Lung (tissue), 12 donors: ENCODE results near the gene FRAS1. TPM values are rescaled to one million over a fixed set of nuclear protein-coding genes. Genes with fewer than 3 reads are reported as not detected.

Experiments used
- ATAC-seq: fragments of 200-7000 bp; cut with Tn5 transposase; one replicate; pipeline ENCODE4 v1.9.1; 2020; ENCODE audit warnings: moderate number of reproducible peaks; ENCODE audit not compliant: insufficient read depth, low FRiP score
- DNase-seq, 3 donors: peaks; one replicate each; pipeline ENCODE4 v3.0.0-alpha.2; 2013 to 2017
- H3K27ac ChIP-seq, 2 donors: one replicate each; pipeline ENCODE4 v1.5.1; 2013; ENCODE audit warnings: mild to moderate bottlenecking in 2 of 2, moderate library complexity in 2 of 2, control low read depth in 1 of 2, inconsistent platforms in 1 of 2, low read depth in 1 of 2, low read length in 1 of 2
- H3K27me3 ChIP-seq, 3 donors: one replicate each; pipeline ENCODE4 v1.5.1; 2013; ENCODE audit warnings: low read length in 2 of 3; ENCODE audit not compliant: control insufficient read depth in 3 of 3, insufficient read depth in 3 of 3
- H3K36me3 ChIP-seq, 4 donors: one replicate each; pipeline ENCODE4 v1.5.1; 2013; ENCODE audit warnings: low read length in 4 of 4, mild to moderate bottlenecking in 1 of 4, moderate library complexity in 1 of 4; ENCODE audit not compliant: control insufficient read depth in 4 of 4, insufficient read depth in 4 of 4
- H3K4me1 ChIP-seq, 5 donors: one replicate each; pipeline ENCODE4 v1.5.1; 2013; ENCODE audit warnings: low read length in 5 of 5, mild to moderate bottlenecking in 2 of 5, moderate library complexity in 1 of 5; ENCODE audit not compliant: control insufficient read depth in 5 of 5, insufficient read depth in 5 of 5
- H3K4me3 ChIP-seq: one replicate; pipeline ENCODE4 v1.5.1; 2013; ENCODE audit warnings: mild to moderate bottlenecking, control low read depth, moderate library complexity
- H3K9ac ChIP-seq, 2 donors: one replicate each; pipeline ENCODE4 v1.5.1; 2013; ENCODE audit warnings: low read length in 2 of 2, control low read depth in 1 of 2; ENCODE audit not compliant: insufficient read depth in 1 of 2
- H3K9me3 ChIP-seq, 4 donors: one replicate each; pipeline ENCODE4 v1.5.1; 2013; ENCODE audit warnings: low read length in 3 of 4, mild to moderate bottlenecking in 1 of 4, moderate library complexity in 1 of 4; ENCODE audit not compliant: control insufficient read depth in 4 of 4, insufficient read depth in 3 of 4
- WGBS, 2 donors: extraction: QIAGEN DNeasy Blood & Tissue Kit; methylation state at CpG; one replicate each; pipeline ENCODE4 v1.1.7; 2013; 5-methylcytosine and 5-hydroxymethylcytosine counted together
- polyA plus RNA-seq, 2 donors: library from polyadenylated mRNA; stranded (reverse); fragments of 200-250 nt; gene quantifications; one replicate each; pipeline ENCODE4 v1.2.1, GENCODE V29; 2013
- total RNA-seq, 2 donors: library from RNA; depleted of rRNA in 1 of 2; stranded (reverse); fragments of >200 nt in 1 of 2; gene quantifications; one replicate each; pipeline ENCODE4 v1.2.1, GENCODE V29; 2014 to 2021
- TF ChIP-seq, protein P1 (sequence below): IDR thresholded peaks from 2 replicates; pipeline ENCODE4 v1.5.1; 2012; ENCODE audit warnings: mild to moderate bottlenecking; ENCODE audit errors: control extremely low read depth, extremely low read depth
- donor health status: control.
- donor health status: control.
- donor health status: Bipolar disorder and iron deficiency.
- donor health status: healthy.
- donor health status: DM: yes; HTN: yes; CAD: no.

FRAS1 gene
- total and polyA plus RNA-seq, 4 donors = 0.45 to 53.8 (median 6.9) TPM

DNA sequence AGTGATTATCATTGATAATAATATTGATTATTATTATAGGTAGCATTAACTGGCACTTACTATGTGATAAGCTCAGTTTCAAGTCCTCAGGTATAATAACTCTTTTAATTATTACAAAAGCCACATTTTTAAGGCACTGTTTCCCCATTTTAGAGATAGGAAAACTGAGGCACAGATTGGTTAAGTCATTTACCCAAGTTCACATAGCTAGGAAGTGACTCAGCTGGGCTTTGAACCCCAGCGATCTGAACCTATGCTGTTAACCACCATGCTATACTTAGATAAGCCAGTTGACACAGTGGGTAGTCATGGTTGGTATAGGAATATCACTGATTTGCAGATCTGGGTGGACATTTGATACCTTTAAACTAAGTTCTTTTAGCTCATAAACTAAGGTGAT, 110.4 kb downstream of the FRAS1 start:
- H3K9ac ChIP-seq = no peak overlapping the region
- TF ChIP-seq, protein P1, sequence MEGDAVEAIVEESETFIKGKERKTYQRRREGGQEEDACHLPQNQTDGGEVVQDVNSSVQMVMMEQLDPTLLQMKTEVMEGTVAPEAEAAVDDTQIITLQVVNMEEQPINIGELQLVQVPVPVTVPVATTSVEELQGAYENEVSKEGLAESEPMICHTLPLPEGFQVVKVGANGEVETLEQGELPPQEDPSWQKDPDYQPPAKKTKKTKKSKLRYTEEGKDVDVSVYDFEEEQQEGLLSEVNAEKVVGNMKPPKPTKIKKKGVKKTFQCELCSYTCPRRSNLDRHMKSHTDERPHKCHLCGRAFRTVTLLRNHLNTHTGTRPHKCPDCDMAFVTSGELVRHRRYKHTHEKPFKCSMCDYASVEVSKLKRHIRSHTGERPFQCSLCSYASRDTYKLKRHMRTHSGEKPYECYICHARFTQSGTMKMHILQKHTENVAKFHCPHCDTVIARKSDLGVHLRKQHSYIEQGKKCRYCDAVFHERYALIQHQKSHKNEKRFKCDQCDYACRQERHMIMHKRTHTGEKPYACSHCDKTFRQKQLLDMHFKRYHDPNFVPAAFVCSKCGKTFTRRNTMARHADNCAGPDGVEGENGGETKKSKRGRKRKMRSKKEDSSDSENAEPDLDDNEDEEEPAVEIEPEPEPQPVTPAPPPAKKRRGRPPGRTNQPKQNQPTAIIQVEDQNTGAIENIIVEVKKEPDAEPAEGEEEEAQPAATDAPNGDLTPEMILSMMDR = no peak
- no peak for DNase-seq
- WGBS, 2 donors = 83 to 87% methylated on average over 1 of the region's 1 CpG
- H3K27ac ChIP-seq = no peak overlapping the region
- peaks cover 0 to 2% (median 0%) of the 10 kb centered on the region in 3 donors for H3K27me3 ChIP-seq
- H3K36me3 ChIP-seq = no peaks in the 10 kb centered on the region
- ATAC-seq = no peak
- H3K4me1 ChIP-seq = peaks cover 0 to 2% (median 0%) of the 10 kb centered on the region in 5 donors
- H3K9me3 ChIP-seq = no peaks in the 10 kb centered on the region
- H3K4me3 ChIP-seq = no peak overlapping the region

DNA sequence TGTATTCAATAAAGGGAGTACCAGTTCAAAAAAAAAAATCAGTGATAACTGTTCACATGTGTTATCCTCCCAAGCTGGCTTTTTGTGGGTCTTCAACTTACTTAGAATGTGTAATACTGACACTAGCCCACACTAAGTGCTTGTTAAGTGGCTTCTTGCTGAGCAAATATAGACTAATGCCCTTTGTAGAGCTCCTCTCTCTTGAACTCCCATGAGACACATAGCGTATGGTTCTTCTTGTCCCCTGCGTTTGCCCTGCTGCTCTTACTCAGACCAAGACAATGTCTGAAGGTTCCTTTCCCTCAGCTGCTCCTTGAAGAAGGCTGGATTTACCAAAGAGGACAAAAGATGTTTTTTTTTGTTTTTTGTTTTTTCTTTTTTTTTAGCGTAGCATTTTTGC, 110.9 kb downstream of the FRAS1 start:
- ATAC-seq (no peak), DNase-seq (no peak)
- Histone ChIP-seq H3K36me3 (no peaks in the 10 kb centered on the region), H3K9ac (no peak overlapping the region), H3K27me3 (peaks cover 0 to 2% (median 0%) of the 10 kb centered on the region in 3 donors), H3K4me3 (no peak overlapping the region), H3K27ac (no peak overlapping the region), H3K4me1 (peaks cover 0 to 2% (median 0%) of the 10 kb centered on the region in 5 donors), H3K9me3 (no peaks in the 10 kb centered on the region)
- TF ChIP-seq, protein P1 = no peak
- 82 to 97% methylated on average over 3 of the region's 3 CpGs for whole genome bisulfite sequencing, 2 donors

- H3K36me3 ChIP-seq = no peaks in the 10 kb centered on the region
- no peak for ATAC-seq
- WGBS, 2 donors = 97 to 99% methylated on average over 1 of the region's 1 CpG
- DNase-seq = no peak
- H3K9ac ChIP-seq = no peak overlapping the region
- peaks cover 0 to 2% (median 0%) of the 10 kb centered on the region in 5 donors for H3K4me1 ChIP-seq
- H3K27me3 ChIP-seq = peaks cover 0 to 2% (median 0%) of the 10 kb centered on the region in 3 donors
- no peaks in the 10 kb centered on the region for H3K9me3 ChIP-seq
- no peak overlapping the region for H3K27ac ChIP-seq
- TF ChIP-seq, protein P1 = no peak
- H3K4me3 ChIP-seq = no peak overlapping the region
These were observed 112.6 kb downstream of the FRAS1 start for GRCh38 chr4:78169728-78170127.

DNA sequence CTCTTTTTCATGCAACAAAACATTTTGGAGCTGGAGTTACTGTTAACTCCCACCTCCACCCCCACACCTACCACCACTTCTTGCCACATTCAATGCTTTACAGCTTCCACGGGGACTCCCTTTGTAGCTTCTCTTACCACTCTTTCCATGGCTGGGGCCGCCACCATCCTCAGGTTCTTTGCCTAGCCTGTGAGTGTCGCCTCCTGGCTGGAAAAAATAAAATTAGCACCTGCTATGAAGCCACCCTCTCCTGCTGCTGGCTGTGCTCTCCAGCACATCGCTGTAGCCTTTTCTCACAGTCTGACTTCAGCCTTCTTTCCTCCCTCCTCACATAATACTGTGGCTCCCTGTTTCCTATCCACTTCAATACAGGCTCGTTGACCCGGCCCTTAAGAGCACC, 114.4 kb downstream of the FRAS1 start:
- no peaks in the 10 kb centered on the region for H3K36me3 ChIP-seq
- no peak for DNase-seq
- no peak overlapping the region for H3K27ac ChIP-seq
- H3K9me3 ChIP-seq = peaks cover 0 to 3% (median 0%) of the 10 kb centered on the region in 4 donors
- H3K9ac ChIP-seq = no peak overlapping the region
- 91 to 96% methylated on average over 6 of the region's 6 CpGs for WGBS, 2 donors
- H3K27me3 ChIP-seq = peaks cover 0 to 2% (median 0%) of the 10 kb centered on the region in 3 donors
- peaks cover 0 to 7% (median 0%) of the 10 kb centered on the region in 5 donors for H3K4me1 ChIP-seq
- H3K4me3 ChIP-seq = no peak overlapping the region
- ATAC-seq = no peak
- TF ChIP-seq, protein P1 = no peak
